Kidney (tissue), 14 donors: ENCODE measurements around the gene FHL2. TPM values are rescaled to one million over a fixed set of nuclear protein-coding genes. Genes with fewer than 3 reads are reported as not detected.

Source experiments
- DNase-seq, 5 donors: peaks; one replicate each; pipeline ENCODE4 v3.0.0-alpha.2; 2013 to 2020
- FAIRE-seq: peaks from 2 replicates; lab custom pipeline; 2012; peaks lifted over from hg19 to GRCh38; lab: Jason Lieb, UNC
- H3K27ac ChIP-seq, 2 donors: one replicate each; pipeline ENCODE4 v1.7.0; 2013; ENCODE audit warnings: low read depth in 2 of 2, low read length in 2 of 2, inconsistent platforms in 1 of 2
- H3K27me3 ChIP-seq: one replicate; pipeline ENCODE4 v1.7.1; 2013; ENCODE audit warnings: low read length, inconsistent platforms; ENCODE audit not compliant: control insufficient read depth, insufficient read depth
- H3K36me3 ChIP-seq, 3 donors: one replicate each; pipeline versions ENCODE4 v1.7.0 to v1.7.1; 2013; ENCODE audit warnings: low read length in 3 of 3, control low read depth in 1 of 3, inconsistent platforms in 1 of 3; ENCODE audit not compliant: insufficient read depth in 3 of 3, control insufficient read depth in 2 of 3
- H3K4me1 ChIP-seq, 3 donors: one replicate each; pipeline versions ENCODE4 v1.7.0 to v1.7.1; 2013; ENCODE audit warnings: low read length in 3 of 3, inconsistent platforms in 1 of 3, low read depth in 1 of 3; ENCODE audit not compliant: control insufficient read depth in 2 of 3, insufficient read depth in 2 of 3
- H3K4me3 ChIP-seq, 3 donors: one replicate each; pipeline versions ENCODE4 v1.7.0 to v1.8.1; 2013; ENCODE audit warnings: low read length in 3 of 3, control low read depth in 1 of 3, inconsistent platforms in 1 of 3
- H3K9ac ChIP-seq, 3 donors: one replicate each; pipeline versions ENCODE4 v1.7.0 to v1.7.1; 2013; ENCODE audit warnings: low read length in 3 of 3, control low read depth in 1 of 3, inconsistent platforms in 1 of 3
- H3K9me3 ChIP-seq, 3 donors: one replicate each; pipeline versions ENCODE4 v1.7.0 to v1.7.1; 2013; ENCODE audit warnings: low read length in 3 of 3, control low read depth in 1 of 3, inconsistent platforms in 1 of 3; ENCODE audit not compliant: control insufficient read depth in 2 of 3, insufficient read depth in 1 of 3
- CTCF ChIP-seq: IDR thresholded peaks from 3 replicates; pipeline ENCODE4 v1.5.1; 2012; ENCODE audit warnings: mild to moderate bottlenecking, moderate library complexity, borderline replicate concordance; ENCODE audit not compliant: insufficient read depth; ENCODE audit errors: extremely low read depth
- intact Hi-C: fragments of 100-400 bp; cut with DNase I; formaldehyde crosslinking; loops from one replicate; pipeline ENCODE4 v1.11.1; 2022
- polyA plus RNA-seq: library from polyadenylated mRNA; stranded (reverse); fragments of 350-450 nt; fragmentation: Illumina TruSeq; extraction: RNeasy Lipid Tissue Mini Kit (QIAGEN cat#74804); gene quantifications from one replicate; pipeline ENCODE4 v1.2.3, GENCODE V29; 2014; ENCODE audit warnings: low read depth, low replicate concordance; ENCODE audit not compliant: insufficient read depth
- total RNA-seq: library from RNA; stranded (reverse); fragmentation: NEBNext Ultra II Directional; extraction: Animal tissue kit (Norgen Biotek cat#: 25700); gene quantifications from one replicate; pipeline ENCODE4 v1.2.1, GENCODE V29; 2021
- donor health status: control.
- donor health status: control.
- donor health status: control.
- donor health status: control.
- donor health status: control.
- donor health status: DM: yes; HTN: yes; CAD: no.
- donor health status: Normal renal cell carcinoma (clear cell type).

The FHL2 gene
- total and polyA plus RNA-seq, 2 donors from 2014 or later, result 23.4 to 75.9 TPM

- peak in 2 of 5 donors; percentile 26 to 35 for DNase-seq
- intact Hi-C loops, result no loop called here
- H3K27ac ChIP-seq, result peak overlapping the region; percentile 66 to 97
- H3K4me3 ChIP-seq, result peak overlapping the region; percentile 73 to 98 (median 96)
- H3K9me3 ChIP-seq, result no peaks in the 10 kb centered on the region
- peaks cover 5 to 10% (median 9%) of the 10 kb centered on the region in 3 donors for H3K4me1 ChIP-seq
- FAIRE-seq, result no peak
- peak overlapping the region; percentile 4 to 94 (median 85) for H3K9ac ChIP-seq
- H3K36me3 ChIP-seq, result peaks cover 4 to 20% (median 16%) of the 10 kb centered on the region in 3 donors
- no peaks in the 10 kb centered on the region for H3K27me3 ChIP-seq
- TF ChIP-seq CTCF, result no peak
Observed at GRCh38 chr2:105338020-105338385, 60.8 kb downstream of the FHL2 start.

DNA sequence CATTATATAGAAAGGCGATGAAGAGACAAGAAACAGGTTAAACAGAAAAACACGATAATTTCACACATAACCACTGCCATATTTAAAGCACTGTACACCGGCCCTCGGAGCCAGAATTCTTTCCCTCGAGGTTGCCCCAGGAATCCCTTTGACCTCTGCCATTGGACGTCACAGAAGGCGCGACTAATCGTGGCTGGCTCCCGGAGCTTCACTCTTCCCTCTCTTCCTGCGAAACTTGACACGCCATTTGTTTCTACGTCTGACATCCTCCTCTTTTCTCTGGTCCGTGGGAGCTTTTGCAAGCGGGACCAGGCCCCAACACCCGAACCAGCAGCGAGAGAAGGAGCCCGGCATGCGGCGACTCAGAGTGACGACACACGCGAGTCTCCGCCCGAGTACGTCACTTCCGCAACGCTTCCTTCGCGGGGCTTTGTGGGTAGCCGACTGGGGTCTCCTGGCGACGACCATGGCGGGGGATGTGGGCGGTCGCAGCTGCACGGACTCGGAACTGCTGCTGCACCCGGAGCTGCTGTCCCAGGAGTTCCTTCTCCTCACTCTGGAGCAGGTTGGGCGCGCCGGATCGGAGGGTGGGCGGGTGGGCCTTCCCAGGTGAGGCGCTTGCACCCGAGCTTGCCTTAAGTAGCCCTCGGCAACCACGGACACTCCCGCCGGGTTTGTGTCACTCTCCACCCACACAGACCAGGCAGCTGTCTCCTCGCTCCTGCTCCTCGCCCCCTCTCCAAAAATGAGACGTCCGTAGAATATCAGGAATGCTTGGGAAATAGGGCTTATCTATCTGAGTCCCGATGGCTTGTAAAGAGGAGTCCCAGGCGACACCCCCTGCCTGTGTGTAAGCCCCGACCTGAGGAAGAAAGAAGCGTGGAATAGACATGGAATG, 61.5 kb downstream of the FHL2 start, which contains the start of gene C2orf49:
Gene C2orf49, plus strand, starts transcription at position 419 of the 898 bp plus-strand sequence. Its CDS starts 48 bp downstream, at position 467.
- peak; percentile 94 to 98 (median 96) for DNase-seq
- Histone ChIP-seq H3K36me3 (peaks cover 2 to 15% (median 14%) of the 10 kb centered on the region in 3 donors), H3K9me3 (no peaks in the 10 kb centered on the region), H3K4me3 (peak within 1 kb of the TSS; percentile 73 to 98 (median 96)), H3K4me1 (peaks cover 5 to 10% (median 9%) of the 10 kb centered on the region in 3 donors), H3K9ac (peak within 1 kb of the TSS; percentile 81 to 94 (median 85)), H3K27me3 (no peaks in the 10 kb centered on the region), H3K27ac (peak within 1 kb of the TSS; percentile 97)
- intact Hi-C loops, result no loop called here
- TF ChIP-seq CTCF, result no peak
- no peak for FAIRE-seq

DNA sequence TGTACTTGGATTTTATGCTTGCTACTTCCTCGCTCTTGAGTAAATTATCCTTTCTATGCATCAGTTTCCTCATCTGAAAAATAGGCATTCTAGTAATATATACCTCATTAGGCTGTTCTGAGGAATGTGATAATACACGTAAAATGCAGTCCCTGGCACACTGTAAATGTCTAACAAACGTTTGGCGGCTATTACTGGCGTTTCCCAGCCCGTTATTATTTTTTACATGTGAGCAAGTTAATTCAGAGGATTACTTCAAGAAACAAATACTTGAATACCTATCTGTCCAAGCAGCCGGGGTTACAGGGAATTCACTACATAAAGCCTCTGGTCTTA, 62.1 kb downstream of the FHL2 start:
- Histone ChIP-seq H3K36me3 (peaks cover 0 to 15% (median 11%) of the 10 kb centered on the region in 3 donors), H3K4me1 (peaks cover 5 to 10% (median 9%) of the 10 kb centered on the region in 3 donors), H3K4me3 (peak overlapping the region; percentile 73 to 98 (median 96)), H3K27ac (peak overlapping the region; percentile 97), H3K9me3 (no peaks in the 10 kb centered on the region), H3K27me3 (no peaks in the 10 kb centered on the region), H3K9ac (peak overlapping the region; percentile 81 to 85 (median 84))
- no peak for DNase-seq
- TF ChIP-seq CTCF, result no peak
- no peak for FAIRE-seq
- intact Hi-C loops, result no loop called here
